Ascending aorta (tissue), 2 donors: ENCODE measurements around the gene GALNT13. TPM values are rescaled to one million over a fixed set of nuclear protein-coding genes. Genes with fewer than 3 reads are reported as not detected.

Experiments
- DNase-seq, 2 donors: peaks; one replicate each; pipeline ENCODE4 v3.0.0-alpha.2; 2019; ENCODE audit warnings: low spot score in 2 of 2
- H3K27ac ChIP-seq, 2 donors: fragments of 200-600 bp; sonication (generic); one replicate each; pipeline ENCODE4 v1.5.1; 2016 to 2017; ENCODE audit warnings: mild to moderate bottlenecking in 1 of 2
- H3K27me3 ChIP-seq: fragments of 200-600 bp; sonication (generic); one replicate; pipeline ENCODE4 v1.5.1; 2017
- H3K36me3 ChIP-seq, 2 donors: fragments of 200-600 bp; sonication (generic); one replicate each; pipeline ENCODE4 v1.5.1; 2016
- H3K4me1 ChIP-seq, 2 donors: fragments of 200-600 bp; sonication (generic); one replicate each; pipeline ENCODE4 v1.5.1; 2016 to 2017; ENCODE audit warnings: mild to moderate bottlenecking in 1 of 2
- H3K4me3 ChIP-seq, 2 donors: fragments of 200-600 bp; sonication (generic); one replicate each; pipeline ENCODE4 v1.5.1; 2016 to 2017; ENCODE audit warnings: mild to moderate bottlenecking in 1 of 2
- H3K9me3 ChIP-seq, 2 donors: fragments of 200-600 bp; sonication (generic); one replicate each; pipeline ENCODE4 v1.5.1; 2016
- CTCF ChIP-seq, 3 experiments: fragments of 200-600 bp in 2 of 3; fragments of 450-650 bp in 1 of 3; sonication (generic) in 2 of 3; IDR thresholded peaks; one replicate each; pipeline ENCODE4 v1.5.1; 2016 to 2019; ENCODE audit warnings: antibody characterized with exemption in 3 of 3, mild to moderate bottlenecking in 1 of 3, moderate library complexity in 1 of 3
- intact Hi-C: fragments of 100-400 bp; cut with DNase I; formaldehyde crosslinking; loops from one replicate; pipeline ENCODE4 v1.15.1; 2023
- total RNA-seq: library from RNA; depleted of rRNA; stranded (reverse); fragments of >200 nt; gene quantifications from one replicate; pipeline ENCODE4 v1.1.0, GENCODE V29; 2016

The GALNT13 gene
- total RNA-seq, 1 donor from 2014 or later: not detected

GRCh38 chr2:154231021-154231420, 359.3 kb downstream of the GALNT13 start:
- Histone ChIP-seq H3K27me3 (no peaks in the 10 kb centered on the region), H3K27ac (no peak overlapping the region), H3K36me3 (no peaks in the 10 kb centered on the region), H3K4me1 (no peaks in the 10 kb centered on the region), H3K9me3 (no peaks in the 10 kb centered on the region), H3K4me3 (no peak overlapping the region)
- DNase-seq: no peak
- TF ChIP-seq CTCF (IDR thresholded peaks at IDR 0.05): no peak
- intact Hi-C loops: no loop called here

- DNase-seq: no peak
- no peak overlapping the region for H3K27ac ChIP-seq
- H3K27me3 ChIP-seq: no peaks in the 10 kb centered on the region
- H3K4me1 ChIP-seq: no peaks in the 10 kb centered on the region
- H3K4me3 ChIP-seq: no peak overlapping the region
- no peak for TF ChIP-seq CTCF (IDR thresholded peaks at IDR 0.05)
- intact Hi-C loops: no loop called here
- H3K36me3 ChIP-seq: no peaks in the 10 kb centered on the region
- H3K9me3 ChIP-seq: no peaks in the 10 kb centered on the region
These were observed 361.5 kb downstream of the GALNT13 start for GRCh38 chr2:154233231-154233630.

- Histone ChIP-seq H3K27me3 (no peaks in the 10 kb centered on the region), H3K4me1 (no peaks in the 10 kb centered on the region), H3K36me3 (no peaks in the 10 kb centered on the region), H3K9me3 (no peaks in the 10 kb centered on the region), H3K4me3 (no peak overlapping the region), H3K27ac (no peak overlapping the region)
- no peak for TF ChIP-seq CTCF (IDR thresholded peaks at IDR 0.05)
- DNase-seq: no peak
- intact Hi-C loops: no loop called here
These were observed 366.5 kb downstream of the GALNT13 start for GRCh38 chr2:154238252-154238651.

GRCh38 chr2:154240316-154240715, 368.6 kb downstream of the GALNT13 start:
- no peak for DNase-seq
- Histone ChIP-seq H3K4me1 (no peaks in the 10 kb centered on the region), H3K27ac (no peak overlapping the region), H3K27me3 (no peaks in the 10 kb centered on the region), H3K36me3 (no peaks in the 10 kb centered on the region), H3K4me3 (no peak overlapping the region), H3K9me3 (no peaks in the 10 kb centered on the region)
- TF ChIP-seq CTCF (IDR thresholded peaks at IDR 0.05): no peak
- intact Hi-C loops: no loop called here

- intact Hi-C loops: no loop called here
- no peaks in the 10 kb centered on the region for H3K27me3 ChIP-seq
- no peak overlapping the region for H3K27ac ChIP-seq
- H3K4me1 ChIP-seq: no peaks in the 10 kb centered on the region
- H3K36me3 ChIP-seq: no peaks in the 10 kb centered on the region
- DNase-seq: no peak
- no peak for TF ChIP-seq CTCF (IDR thresholded peaks at IDR 0.05)
- no peaks in the 10 kb centered on the region for H3K9me3 ChIP-seq
- H3K4me3 ChIP-seq: no peak overlapping the region
These were observed 369.2 kb downstream of the GALNT13 start for GRCh38 chr2:154240921-154241379.

GRCh38 chr2:154242687-154243086, 371.0 kb downstream of the GALNT13 start:
- H3K4me1 ChIP-seq: no peaks in the 10 kb centered on the region
- DNase-seq: no peak
- intact Hi-C loops: no loop called here
- no peak overlapping the region for H3K4me3 ChIP-seq
- H3K27ac ChIP-seq: no peak overlapping the region
- H3K36me3 ChIP-seq: no peaks in the 10 kb centered on the region
- TF ChIP-seq CTCF (IDR thresholded peaks at IDR 0.05): no peak
- H3K27me3 ChIP-seq: no peaks in the 10 kb centered on the region
- no peaks in the 10 kb centered on the region for H3K9me3 ChIP-seq
